T47D (cell line): ENCODE results near the gene QRICH2.
"Not testable (repeated sequence)": the region's sequence is repeated elsewhere in the genome, so short reads cannot be mapped to it uniquely, and the experiment has no call there.

Source experiments
- DNase-seq, 2 experiments: peaks; one replicate each; pipeline versions ENCODE4 v3.0.0 to v3.0.0-alpha.2; 2011 to 2012; ENCODE audit warnings: low read depth in 1 of 2, low spot score in 1 of 2
- JUND ChIP-seq: IDR thresholded peaks from 2 replicates; pipeline ENCODE4 v1.6.1; 2012; ENCODE audit warnings: low read depth
- in situ Hi-C: cut with HindIII; loops from 2 replicates; pipeline ENCODE4 v1.10.0; 2016; ENCODE audit warnings: low sequenced_read_pairs, low pct_unique_long_range_greater_than_20kb

Gene QRICH2

GRCh38 chr17:76240461-76241203 lies 67.4 kb downstream of the QRICH2 start, which contains the start of gene RNF157:
RNF157 (minus strand) TSS chr17:76240493; CDS start chr17:76240240, 253 bp downstream.
- DNase-seq: peak; percentile 77 to 95
- no peak for TF ChIP-seq JUND

GRCh38 chr17:76239538-76240274 lies 68.4 kb downstream of the QRICH2 start:
- no peak for TF ChIP-seq JUND
- DNase-seq: no peak
- in situ Hi-C loops: no loop called here

More at GRCh38 chr17:76240461-76241203, 67.4 kb downstream of the QRICH2 start, which contains the start of gene RNF157:
- in situ Hi-C loops: no loop called here

- in situ Hi-C loops: no loop called here
- TF ChIP-seq JUND: no peak
- no peak for DNase-seq
Measured at GRCh38 chr17:76238847-76239537, 69.1 kb downstream of the QRICH2 start.

- DNase-seq: no peak
- in situ Hi-C loops: no loop called here
- no peak for TF ChIP-seq JUND
Measured at GRCh38 chr17:76237859-76238313, 70.2 kb downstream of the QRICH2 start.

- DNase-seq: no peak
- TF ChIP-seq JUND: no peak
- in situ Hi-C loops: no loop called here
Measured at GRCh38 chr17:76236603-76237002, 71.5 kb downstream of the QRICH2 start.

GRCh38 chr17:76235883-76236282 lies 72.2 kb downstream of the QRICH2 start:
- no peak for TF ChIP-seq JUND
- in situ Hi-C loops: no loop called here
- no peak for DNase-seq

GRCh38 chr17:76234354-76234679 lies 73.8 kb downstream of the QRICH2 start:
- in situ Hi-C loops: no loop called here
- no peak for TF ChIP-seq JUND

GRCh38 chr17:76233588-76234353 lies 74.3 kb downstream of the QRICH2 start:
- TF ChIP-seq JUND: no peak
- in situ Hi-C loops: no loop called here
- no peak for DNase-seq

More at GRCh38 chr17:76234354-76234679, 73.8 kb downstream of the QRICH2 start:
- no peak for DNase-seq

GRCh38 chr17:76232342-76232741 lies 75.7 kb downstream of the QRICH2 start:
- DNase-seq: no peak
- no peak for TF ChIP-seq JUND

GRCh38 chr17:76226749-76227148 lies 81.3 kb downstream of the QRICH2 start:
- DNase-seq, in situ Hi-C loops: not testable (repeated sequence)

More at GRCh38 chr17:76232342-76232741, 75.7 kb downstream of the QRICH2 start:
- in situ Hi-C loops: no loop called here

GRCh38 chr17:76225373-76226086 lies 82.5 kb downstream of the QRICH2 start:
- DNase-seq, in situ Hi-C loops: not testable (repeated sequence)
